Limb (tissue), 2 donors: ENCODE data around the gene HDAC9.

Experiments used
- DNase-seq, 2 donors: peaks; one replicate each; pipeline ENCODE4 v3.0.0-alpha.2; 2016; ENCODE audit errors: extremely low spot score in 2 of 2

Gene HDAC9

DNA sequence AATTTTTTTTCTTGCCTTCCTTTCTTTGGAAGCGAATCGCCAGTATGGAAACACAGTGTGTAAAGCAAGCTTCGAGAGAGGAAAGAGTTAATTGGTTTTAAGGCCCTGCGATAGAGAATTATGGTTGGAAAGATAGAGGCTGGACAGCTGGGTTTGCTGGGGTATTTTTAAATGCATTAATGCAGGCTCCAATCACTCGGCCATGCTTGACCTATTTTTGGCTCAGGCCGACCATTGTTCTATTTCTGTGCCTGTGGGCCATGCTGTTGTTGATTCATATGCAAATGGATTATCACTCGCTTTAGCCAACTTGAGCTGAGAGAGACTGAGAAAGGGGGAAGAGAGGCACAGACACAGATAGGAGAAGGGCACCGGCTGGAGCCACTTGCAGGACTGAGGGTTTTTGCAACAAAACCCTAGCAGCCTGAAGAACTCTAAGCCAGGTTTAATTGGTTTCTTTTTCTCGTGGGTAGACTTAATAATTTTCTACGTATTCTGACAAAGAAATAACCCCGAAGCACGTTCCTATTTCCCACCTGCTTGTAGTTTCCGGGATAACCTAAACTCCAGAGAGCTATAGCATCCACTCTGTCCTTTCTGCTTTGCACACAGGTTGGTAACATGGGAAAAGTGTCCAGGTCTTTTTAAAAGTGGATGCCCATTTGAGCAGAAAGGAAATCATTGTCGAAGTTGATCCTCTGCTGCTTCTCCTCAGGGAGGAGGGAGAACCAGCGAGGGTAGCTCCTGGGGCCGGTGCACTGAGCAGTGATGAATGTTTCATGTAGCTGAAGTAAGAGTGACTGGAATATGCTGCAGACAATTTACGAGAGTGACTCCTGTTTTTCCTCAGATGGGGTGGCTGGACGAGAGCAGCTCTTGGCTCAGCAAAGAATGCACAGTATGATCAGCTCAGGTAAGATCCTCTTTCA lies at the start of gene HDAC9:
Gene HDAC9, plus strand, starts transcription at position 338 of the 929 bp plus-strand sequence. Its CDS starts 554 bp downstream, at position 892.
- DNase-seq = peak; percentile 61 to 65

DNA sequence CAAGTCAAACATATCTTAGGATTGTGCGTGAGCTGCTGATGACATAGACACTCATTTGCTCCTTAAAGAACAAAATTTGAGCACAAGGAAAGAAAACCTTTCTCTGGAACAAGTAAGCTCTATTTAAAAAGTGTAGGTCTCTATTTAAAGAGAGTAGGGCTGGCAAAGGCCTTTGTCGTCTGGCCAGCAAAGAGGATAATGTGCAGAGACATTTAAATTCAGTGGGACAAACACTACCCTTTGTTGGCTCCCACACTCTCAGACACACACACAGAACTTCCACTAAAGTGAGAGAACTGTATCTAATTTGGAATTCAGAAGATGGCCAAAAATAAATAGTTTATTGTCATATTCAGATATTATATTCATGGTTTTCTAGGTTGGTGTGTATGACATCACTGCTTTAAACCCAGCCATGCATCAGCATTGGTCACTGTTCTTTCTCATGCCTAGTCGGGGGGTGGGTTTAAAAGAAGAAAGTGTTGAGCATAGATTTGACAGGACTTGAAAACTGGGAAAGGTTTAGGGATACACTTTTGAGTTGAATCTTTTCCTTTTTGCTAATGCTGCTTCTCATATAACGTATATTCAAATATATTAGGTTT lies 49.5 kb upstream of the HDAC9 start:
- DNase-seq = no peak

DNA sequence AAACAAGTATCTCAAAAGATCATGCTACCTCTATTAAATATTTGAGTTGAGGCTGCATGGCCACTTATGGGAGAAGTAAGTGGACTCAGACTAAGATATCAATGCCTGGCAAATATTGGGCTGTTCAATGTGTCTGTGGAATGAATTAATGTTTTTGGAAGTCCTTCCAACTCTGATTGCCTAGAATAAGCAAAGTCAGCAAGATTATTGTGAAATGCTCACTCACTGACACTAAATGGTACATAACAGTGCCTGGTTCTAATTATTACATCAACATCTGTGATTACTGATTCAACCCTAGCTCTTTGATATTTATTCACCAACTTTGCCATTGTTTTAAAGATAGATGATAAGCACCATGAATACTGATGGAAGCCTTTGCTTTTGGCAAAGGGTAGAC lies 45.5 kb upstream of the HDAC9 start:
- no peak for DNase-seq

DNA sequence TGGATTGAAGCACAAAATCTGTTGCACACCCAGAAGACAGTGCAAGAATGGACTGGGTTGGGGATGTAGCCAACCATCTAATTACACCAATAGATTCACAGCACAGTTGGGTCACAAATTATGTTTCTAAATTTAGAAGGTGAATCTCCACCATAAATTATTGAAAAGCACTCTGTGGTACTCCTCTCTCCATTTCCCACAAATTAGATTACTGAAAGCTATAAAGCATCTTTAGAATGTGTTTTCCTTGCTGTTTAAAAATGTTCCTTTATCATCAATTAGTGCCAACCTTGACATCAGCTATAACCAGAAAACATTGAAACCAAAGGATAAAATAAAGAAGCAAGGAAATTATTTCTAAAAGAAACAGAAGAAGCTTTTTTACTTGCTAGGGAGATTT lies 39.9 kb upstream of the HDAC9 start:
- DNase-seq = no peak

DNA sequence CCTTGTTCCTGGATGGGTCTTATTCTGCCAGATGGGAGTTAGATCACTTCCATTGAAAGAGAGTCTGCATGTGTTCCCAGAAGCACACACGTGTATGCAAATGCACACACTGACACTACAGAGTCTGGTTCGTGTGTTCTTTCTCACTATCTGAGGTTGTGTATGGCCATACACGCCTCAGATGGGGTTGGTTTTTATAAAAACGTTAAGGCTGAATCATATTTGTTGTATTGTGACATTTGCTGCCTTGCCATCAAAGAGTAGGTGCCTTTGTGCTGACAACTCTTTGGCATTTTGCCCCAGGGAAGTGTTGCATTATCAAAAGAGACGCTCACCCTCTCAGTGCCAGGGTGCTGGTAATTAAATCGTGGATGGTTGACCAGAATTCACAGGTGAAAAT lies 37.7 kb upstream of the HDAC9 start:
- DNase-seq = no peak

DNA sequence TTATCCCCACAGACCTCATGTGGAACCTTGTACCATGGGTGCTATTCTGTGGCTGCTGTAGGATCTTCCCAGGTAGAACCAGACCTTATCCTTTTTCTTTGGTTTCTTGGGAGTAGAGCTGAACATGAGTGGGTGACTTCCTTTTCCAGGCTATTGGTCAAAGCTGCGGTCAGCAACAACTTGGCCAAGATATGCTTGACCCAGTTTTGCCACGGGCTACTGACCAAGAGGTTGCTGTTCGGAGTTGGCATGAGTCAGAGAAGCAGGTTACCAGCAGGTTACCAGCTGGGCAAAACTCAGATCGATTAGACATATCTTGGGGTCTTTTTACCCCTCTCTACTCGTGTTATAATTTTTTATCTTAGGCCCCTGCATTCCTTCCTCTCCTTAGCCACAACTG lies 36.7 kb upstream of the HDAC9 start:
- DNase-seq = no peak

DNA sequence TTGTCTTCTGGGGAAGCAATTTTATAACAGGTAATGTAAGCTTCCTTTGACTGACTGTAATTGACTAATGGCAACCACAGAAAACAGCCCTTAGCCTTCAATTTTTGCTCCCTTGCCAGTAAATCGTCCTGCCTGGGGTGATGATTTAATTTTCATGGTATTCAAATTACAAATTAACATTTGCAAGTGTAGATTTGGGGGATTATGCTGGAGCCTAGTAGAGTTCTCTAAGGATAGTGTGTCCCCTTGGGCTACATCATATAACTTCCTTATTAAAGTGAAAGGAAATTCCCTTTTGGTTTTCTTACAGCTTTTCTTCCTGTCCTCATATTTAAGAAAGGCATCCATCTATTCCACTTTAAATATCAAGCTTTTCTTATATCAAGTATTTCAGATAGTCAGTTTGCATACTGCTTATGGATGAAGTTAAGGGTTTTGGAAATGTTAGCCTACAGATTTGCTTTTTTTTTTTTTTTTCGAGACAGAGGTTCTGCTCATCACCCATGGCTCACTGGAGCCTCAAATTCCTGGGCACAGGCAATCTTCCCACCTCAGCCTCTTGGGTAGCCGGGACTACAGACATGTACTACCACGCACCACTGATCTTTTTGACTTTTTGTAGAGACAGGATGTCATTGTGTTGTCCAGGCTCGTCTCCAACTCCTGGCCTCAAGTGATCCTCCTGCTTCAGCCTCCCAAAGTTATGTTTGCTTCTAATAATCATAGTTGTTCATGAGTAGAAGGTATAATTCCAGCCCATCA lies 35.9 kb upstream of the HDAC9 start:
- no peak for DNase-seq

DNA sequence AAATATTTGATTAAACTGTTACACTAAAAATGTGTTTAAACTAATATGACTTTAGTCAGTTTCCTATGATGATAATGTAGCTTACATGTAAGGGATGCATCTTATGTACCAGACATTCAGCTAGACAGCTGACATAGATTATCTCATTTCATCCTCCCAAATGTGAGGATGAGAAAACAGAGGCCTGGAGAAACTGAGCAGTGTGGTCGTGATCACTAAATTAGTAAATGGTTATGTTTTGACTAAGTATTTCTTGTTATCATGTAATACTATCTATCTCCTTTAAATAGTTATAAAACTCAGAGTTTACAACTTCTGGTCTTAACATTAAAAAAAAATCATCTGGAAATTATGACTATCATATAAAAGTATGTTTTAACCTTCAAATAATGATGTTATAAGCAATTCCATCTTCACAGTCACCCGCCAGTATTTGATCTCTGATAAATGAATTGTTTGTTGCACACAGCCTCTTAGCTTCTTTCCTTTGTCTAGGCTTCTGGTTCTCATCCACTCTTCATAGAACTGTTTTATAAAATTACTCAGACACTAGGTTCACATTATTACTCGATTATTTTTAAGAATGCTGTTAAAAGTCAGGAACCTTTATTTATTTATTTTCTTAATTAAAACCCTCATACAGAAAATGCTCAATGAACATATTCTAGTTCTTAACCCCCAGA lies 33.6 kb upstream of the HDAC9 start:
- no peak for DNase-seq

DNA sequence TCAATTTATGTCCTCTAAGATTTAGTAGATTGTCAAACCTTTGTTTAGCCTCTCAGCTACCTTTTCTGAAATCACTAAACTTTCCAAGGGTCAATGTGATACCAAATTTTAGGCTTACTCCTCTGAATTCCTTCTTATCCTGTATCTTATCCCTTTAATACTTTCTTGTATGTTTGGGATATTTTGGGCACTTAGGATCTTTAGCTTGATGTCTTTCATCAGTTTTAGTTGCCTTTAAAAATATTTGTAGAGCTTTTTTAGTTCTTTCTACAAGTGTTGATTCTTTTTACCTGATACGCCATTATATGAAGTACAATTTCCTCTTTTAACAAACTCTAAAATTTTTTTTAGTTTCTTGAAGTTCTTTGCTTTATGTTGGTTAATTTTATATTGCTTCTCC lies 30.7 kb upstream of the HDAC9 start:
- DNase-seq = no peak

DNA sequence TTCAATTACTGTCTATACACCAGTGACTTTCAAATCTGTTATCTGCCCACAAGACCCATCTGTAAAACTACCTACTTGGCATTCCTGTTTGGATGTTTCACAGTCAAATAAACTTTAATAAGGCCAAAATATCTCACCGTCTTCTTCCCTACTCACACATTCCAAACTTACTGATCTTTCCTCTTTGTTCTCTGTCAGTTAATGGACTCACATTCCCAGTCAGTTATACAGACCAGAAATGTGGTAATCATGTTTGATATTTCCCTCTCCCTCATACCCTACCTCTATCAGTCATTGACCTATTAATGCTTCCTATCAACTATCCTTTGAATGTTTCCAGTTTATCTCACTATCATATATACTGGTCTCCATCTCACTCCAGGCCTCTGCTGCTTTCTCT lies 28.5 kb upstream of the HDAC9 start:
- no peak for DNase-seq

DNA sequence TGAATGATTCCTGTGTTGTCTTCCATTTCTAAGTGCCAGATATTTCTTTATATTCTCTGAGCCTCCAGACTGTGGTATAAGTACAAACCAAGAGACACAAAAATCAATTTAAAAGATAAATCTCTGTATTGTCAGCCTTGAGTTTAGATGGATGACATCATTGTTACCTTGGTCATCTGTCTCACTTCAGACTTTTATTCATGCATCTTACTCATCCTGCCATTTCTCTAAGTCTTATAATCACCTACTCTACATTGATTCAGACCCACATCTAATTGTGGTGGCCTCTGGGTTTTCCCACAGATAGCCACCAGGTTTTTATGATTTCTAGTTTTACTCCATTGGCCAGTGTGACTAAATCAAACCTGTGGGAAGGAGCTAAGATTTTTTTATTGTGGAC lies 26.8 kb upstream of the HDAC9 start:
- no peak for DNase-seq

DNA sequence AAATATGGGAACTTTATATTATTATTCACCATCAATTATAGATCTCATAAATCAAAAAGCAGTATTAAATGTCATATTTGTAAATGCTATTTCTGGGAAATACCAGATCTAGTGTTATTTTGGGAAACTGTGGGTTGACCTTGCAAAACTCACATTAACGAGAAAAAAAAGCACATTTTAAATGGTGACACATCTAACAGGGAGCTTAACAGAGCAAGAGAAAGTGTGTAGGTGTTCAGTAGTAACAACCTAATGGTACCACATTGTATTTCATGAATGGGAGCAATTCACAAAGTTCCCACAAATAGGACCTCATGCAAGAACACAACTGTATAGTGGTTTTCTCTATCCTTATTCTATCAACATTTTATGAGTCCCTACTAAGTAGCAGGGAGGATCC lies 26.2 kb upstream of the HDAC9 start:
- no peak for DNase-seq

DNA sequence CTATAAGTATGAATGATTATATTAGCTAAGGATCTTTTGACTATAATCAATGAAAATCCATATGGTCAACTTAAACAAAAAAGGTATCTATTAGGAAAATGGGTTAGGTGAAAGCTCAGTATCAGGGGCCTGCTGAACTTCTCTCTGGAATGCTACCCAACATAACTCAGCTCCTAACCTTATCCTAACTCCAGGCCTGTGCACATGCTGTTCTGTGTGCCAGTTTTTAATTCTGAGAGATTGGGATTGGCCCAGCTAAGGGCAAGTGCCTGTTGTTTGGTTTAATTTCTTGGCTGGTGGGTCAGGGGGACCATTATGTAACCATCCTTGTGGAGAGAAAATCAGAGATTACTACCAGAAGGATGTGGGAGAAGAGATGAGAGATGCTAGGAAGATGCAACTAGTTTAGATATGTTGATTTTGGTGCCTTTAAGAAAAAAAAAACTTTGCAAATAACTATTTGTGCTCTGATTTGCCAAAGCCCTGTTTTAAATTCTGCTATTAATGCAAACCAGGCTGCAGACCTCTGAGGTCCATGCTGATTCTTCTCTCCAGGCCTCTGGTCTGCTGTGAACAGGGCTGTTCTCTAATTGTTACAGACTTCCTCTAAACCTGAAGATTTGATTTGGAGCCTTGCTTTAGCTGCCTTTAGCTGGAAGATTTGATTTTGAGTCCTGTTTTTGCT lies 23.9 kb upstream of the HDAC9 start:
- DNase-seq = no peak

DNA sequence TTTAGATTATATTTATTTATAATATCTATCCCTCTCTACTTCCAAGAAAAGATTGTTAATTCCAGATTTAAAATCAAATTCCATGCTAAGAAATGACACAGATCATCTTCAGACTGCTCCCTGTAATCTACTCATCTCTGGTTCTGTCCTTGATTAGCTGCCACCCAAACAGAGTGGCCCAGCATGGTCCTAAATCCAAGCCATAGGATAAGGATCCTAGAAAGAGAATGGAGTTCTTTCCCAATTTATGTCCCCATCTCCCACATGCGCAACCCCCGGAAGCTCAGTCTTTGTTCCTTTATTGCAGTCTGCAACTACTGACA lies 23.4 kb upstream of the HDAC9 start:
- no peak for DNase-seq

DNA sequence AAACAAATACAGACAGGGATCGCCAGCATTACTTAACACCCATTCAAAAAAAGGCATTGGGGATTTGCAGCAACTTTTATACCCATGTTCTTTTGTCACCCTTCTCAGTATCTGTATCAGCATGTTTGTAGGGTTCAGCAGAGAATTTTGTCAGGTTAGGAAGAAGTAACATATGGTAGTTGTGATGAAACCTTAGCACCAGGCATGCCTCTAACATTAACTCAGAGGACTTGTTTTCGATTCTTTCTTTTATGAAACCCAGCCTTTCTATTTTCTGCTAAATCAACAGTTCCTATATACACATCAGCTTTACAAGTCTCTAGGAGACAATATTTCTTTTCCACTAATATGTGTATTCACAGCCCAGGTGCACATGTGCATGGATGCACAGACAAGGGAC lies 22.4 kb upstream of the HDAC9 start:
- no peak for DNase-seq

DNA sequence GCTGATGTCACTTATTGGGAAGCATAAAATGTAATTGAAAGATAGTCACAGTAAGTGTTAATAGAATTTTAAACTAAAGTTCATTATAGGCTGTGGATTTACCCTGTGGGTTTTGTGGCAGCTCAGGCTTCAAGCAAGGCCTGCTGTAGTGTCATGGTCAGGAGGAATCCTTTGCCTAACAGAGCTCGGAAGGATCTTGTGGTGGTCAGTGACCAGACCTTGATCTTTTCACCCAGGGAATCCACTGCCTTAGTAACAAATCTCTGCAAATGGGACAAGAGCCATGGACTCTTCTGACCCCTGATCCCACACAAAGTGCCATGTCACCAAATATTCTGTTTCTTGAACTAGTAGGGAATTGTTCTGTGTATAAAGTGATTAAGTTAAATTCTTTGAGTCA lies 20.6 kb upstream of the HDAC9 start:
- DNase-seq = no peak

DNA sequence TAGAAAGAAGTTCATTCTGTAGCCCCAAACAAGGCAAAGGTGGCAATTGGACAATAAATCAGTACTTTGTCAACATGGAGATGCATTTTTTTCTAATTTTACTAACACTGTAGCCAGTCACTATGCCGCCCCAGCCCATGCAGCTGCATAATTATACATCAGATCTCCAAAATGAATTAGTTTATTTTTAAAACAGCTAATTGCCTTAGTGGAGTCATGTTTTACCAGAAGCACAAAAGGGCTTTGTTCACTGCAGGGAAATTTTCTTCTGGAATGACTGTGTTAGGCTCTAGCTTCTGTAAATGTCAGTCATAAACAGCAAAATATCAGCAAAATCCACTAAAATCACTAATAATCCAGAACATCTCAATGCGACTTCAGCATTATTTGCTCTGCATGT lies 20.1 kb upstream of the HDAC9 start:
- no peak for DNase-seq

DNA sequence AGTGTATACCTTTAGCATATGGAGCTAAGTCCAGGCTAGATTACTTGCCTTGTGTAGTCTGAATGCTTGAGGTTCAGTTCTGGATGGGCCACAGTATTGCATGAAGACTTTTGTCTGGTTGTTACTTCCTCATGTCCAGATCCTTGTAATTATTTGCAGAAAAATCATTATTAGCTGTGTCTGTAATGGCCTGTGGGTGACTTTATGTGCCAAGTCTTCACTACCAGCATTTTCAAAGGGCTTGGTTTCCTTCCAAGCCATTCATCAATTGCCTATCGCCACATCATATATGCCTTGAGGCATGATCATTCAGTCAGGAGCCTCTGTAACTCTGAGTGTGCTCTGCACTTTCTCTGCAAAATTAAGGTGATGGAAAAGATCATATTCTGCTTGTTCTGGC lies 13.8 kb upstream of the HDAC9 start:
- DNase-seq = no peak

DNA sequence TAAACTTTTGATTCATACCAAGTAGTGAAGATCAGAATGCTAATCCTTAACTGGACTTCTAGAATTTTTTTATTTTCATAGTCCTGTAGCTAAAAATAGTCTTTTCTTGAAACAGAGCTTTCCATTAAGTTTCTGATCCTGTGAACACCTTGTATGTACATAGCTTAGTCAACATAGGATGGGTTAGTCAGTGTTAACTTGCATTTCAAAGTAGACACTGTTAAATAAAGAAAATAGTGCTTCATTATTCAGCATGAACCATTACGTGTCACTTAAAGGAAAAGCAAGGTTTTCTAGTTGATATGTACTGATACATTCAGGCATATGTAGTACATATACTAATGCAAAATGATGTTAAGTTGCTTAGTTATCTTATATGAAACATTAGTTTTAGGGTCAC lies 7.5 kb upstream of the HDAC9 start:
- DNase-seq = no peak

DNA sequence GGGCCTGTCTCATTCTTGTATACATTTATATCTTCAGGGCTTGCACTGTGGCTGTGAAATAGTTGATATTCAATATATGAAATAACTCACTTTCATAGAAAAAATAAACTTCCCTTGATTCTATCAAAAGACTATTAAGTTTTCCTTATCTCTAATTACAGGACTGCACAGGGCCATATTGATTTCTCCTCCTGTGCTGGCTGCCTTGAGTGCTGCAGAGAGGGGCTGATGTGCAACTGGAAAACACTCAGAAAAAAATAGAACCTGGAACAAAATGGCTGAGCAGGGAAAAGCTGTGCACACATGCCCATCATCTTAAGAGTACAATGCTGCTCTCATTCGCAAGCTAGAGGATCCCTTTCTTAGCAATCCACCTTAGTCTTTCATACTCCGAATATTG lies 5.9 kb upstream of the HDAC9 start:
- no peak for DNase-seq

DNA sequence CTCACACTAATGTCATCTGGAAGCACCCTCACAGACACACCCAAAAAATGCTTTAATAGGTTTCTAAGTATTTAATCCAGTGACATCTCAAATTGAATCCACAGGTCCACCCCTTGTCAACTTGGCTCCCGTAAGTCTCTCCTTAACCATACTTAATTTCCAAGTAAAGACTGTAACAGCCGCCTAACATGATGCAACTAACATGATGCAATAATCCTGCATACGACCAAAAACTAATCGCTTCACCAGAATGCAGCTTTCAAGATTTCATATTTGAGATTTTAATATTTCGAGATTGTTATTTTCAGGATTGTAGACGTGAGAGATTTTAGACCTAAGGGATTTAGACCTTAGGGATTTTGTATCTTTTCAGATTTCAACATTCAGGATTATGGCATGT lies 3.7 kb upstream of the HDAC9 start:
- DNase-seq = no peak
